PC-3 (cell line): Measurements from ENCODE around the gene SYDE1. TPM values are rescaled to one million over a fixed set of nuclear protein-coding genes. Genes with fewer than 3 reads are reported as not detected.
"Not testable (repeated sequence)": the region's sequence is repeated elsewhere in the genome, so short reads cannot be mapped to it uniquely, and the experiment has no call there.

Experiments
- ATAC-seq: fragments of 200-7000 bp; cut with Tn5 transposase; 2 replicates; pipeline ENCODE4 v1.9.1; 2020; ENCODE audit warnings: mild to moderate bottlenecking, moderate library complexity
- BruUV-seq: library from RNA; stranded (reverse); fragments of 400-500 nt; replicated peaks from 2 replicates; lab custom pipeline; 2021; lab: Mats Ljungman, UMichigan
- CTCF ChIA-PET: fragments of 300-600 bp; sonication (Branson Sonifier 250); formaldehyde crosslinking; loops from one replicate; lab custom pipeline; 2022; ENCODE audit warnings: antibody characterized with exemption; lab: Charles Lee
- POLR2A ChIA-PET: fragments of 300-600 bp; sonication (Branson Sonifier 250); formaldehyde crosslinking; loops from one replicate; lab custom pipeline; 2022; ENCODE audit warnings: antibody characterized with exemption; ENCODE audit not compliant: unreplicated experiment; lab: Charles Lee
- DNase-seq: peaks from one replicate; pipeline ENCODE4 v3.0.0-alpha.2; 2015
- H2AFZ ChIP-seq: fragments of 300-600 bp; sonication (generic); 2 replicates; pipeline ENCODE4 v1.6.0; 2016; ENCODE audit warnings: antibody characterized with exemption, low read length
- H3F3A ChIP-seq: fragments of 300-600 bp; sonication (generic); one replicate; pipeline ENCODE4 v1.6.0; 2017; ENCODE audit warnings: antibody characterized with exemption, low read length, control low read depth, mild to moderate bottlenecking; ENCODE audit not compliant: unreplicated experiment
- H3K27ac ChIP-seq: fragments of 300-600 bp; sonication (generic); 2 replicates; pipeline ENCODE4 v1.5.1; 2016; ENCODE audit warnings: mild to moderate bottlenecking, low read length
- H3K27me3 ChIP-seq: fragments of 300-600 bp; sonication (generic); 2 replicates; pipeline ENCODE4 v1.6.1; 2016; ENCODE audit warnings: low read length, mixed read lengths
- H3K36me3 ChIP-seq: fragments of 300-600 bp; sonication (generic); 2 replicates; pipeline ENCODE4 v1.6.1; 2016; ENCODE audit warnings: low read depth, mixed run types, low read length, mixed read lengths
- H3K4me1 ChIP-seq: fragments of 300-600 bp; sonication (generic); 2 replicates; pipeline ENCODE4 v1.5.1; 2016; ENCODE audit warnings: low read length; ENCODE audit not compliant: insufficient read depth
- H3K4me2 ChIP-seq: fragments of 300-600 bp; sonication (generic); 2 replicates; pipeline ENCODE4 v1.6.0; 2016; ENCODE audit warnings: low read length
- H3K4me3 ChIP-seq: fragments of 300-600 bp; sonication (generic); 2 replicates; pipeline ENCODE4 v1.5.1; 2016; ENCODE audit warnings: mild to moderate bottlenecking, low read length, mixed read lengths
- H3K79me2 ChIP-seq: fragments of 300-600 bp; sonication (generic); 2 replicates; pipeline ENCODE4 v1.6.1; 2017; ENCODE audit warnings: low read length, mixed read lengths
- H3K9ac ChIP-seq: fragments of 300-600 bp; sonication (generic); 2 replicates; pipeline ENCODE4 v1.6.0; 2016; ENCODE audit warnings: mild to moderate bottlenecking, low read length
- H3K9me2 ChIP-seq: fragments of 300-600 bp; sonication (generic); replicated peaks from 2 replicates; pipeline ENCODE4 v1.6.1; 2016; ENCODE audit warnings: mixed run types, low read length, mixed read lengths
- H3K9me3 ChIP-seq: fragments of 300-600 bp; sonication (generic); 2 replicates; pipeline ENCODE4 v1.6.1; 2016; ENCODE audit warnings: low read length, mixed read lengths
- H4K20me1 ChIP-seq: fragments of 300-600 bp; sonication (generic); 2 replicates; pipeline ENCODE4 v1.6.1; 2016; ENCODE audit warnings: low read length, mixed read lengths
- CTCF ChIP-seq: fragments of 300-600 bp; sonication (generic); conservative IDR thresholded peaks from 2 replicates; pipeline ENCODE4 v1.5.1; 2017; ENCODE audit warnings: antibody characterized with exemption, low read depth, mild to moderate bottlenecking, low read length
- EZH2 ChIP-seq: fragments of 300-600 bp; sonication (generic); IDR thresholded peaks from one replicate; pipeline ENCODE4 v1.6.1; 2017; ENCODE audit warnings: antibody characterized with exemption, mild to moderate bottlenecking, low read length; ENCODE audit not compliant: unreplicated experiment
- EZH2phosphoT487 ChIP-seq: fragments of 300-600 bp; sonication (generic); IDR thresholded peaks from 2 replicates; pipeline ENCODE4 v1.6.1; 2018; ENCODE audit warnings: mild to moderate bottlenecking, antibody characterized with exemption, low read length, borderline replicate concordance
- intact Hi-C: fragments of 100-400 bp; cut with micrococcal nuclease; formaldehyde crosslinking; loops from 2 replicates; pipeline ENCODE4 v1.9.0; 2023
- total RNA-seq: library from RNA; depleted of rRNA; stranded (reverse); fragments of >200 nt; gene quantifications from 2 replicates; pipeline ENCODE4 v1.2.3, GENCODE V29; 2014

The SYDE1 gene
- total RNA-seq, 1 experiment from 2014 or later: 13.8 TPM

- no peak overlapping the region for H3K27ac ChIP-seq
- no TSS peak for BruUV-seq
These were observed 31.4 kb upstream of the SYDE1 start for GRCh38 chr19:15075806-15076205.

GRCh38 chr19:15080002-15080401, 27.2 kb upstream of the SYDE1 start:
- ATAC-seq, CTCF ChIA-PET, H3K36me3 ChIP-seq: not testable (repeated sequence)

More at GRCh38 chr19:15075806-15076205, 31.4 kb upstream of the SYDE1 start:
- Histone ChIP-seq H3K9me3 (no peaks in the 10 kb centered on the region), H3K9ac (no peak overlapping the region), H3K4me1 (peaks cover 28% of the 10 kb centered on the region), H3K36me3 (no peaks in the 10 kb centered on the region), H3K27me3 (no peaks in the 10 kb centered on the region), H3F3A (no peaks in the 10 kb centered on the region), H3K4me3 (no peak overlapping the region), H2AFZ (no peak overlapping the region), H3K4me2 (no peak overlapping the region), H4K20me1 (no peaks in the 10 kb centered on the region), H3K79me2 (no peaks in the 10 kb centered on the region), H3K9me2 (no peaks in the 10 kb centered on the region)
- DNase-seq (no peak), ATAC-seq (no peak)
- intact Hi-C loops: loop anchor here (10.0 kb wide), 1 partner anchor 201 kb away; no protein-coding TSS in a partner anchor
- ChIA-PET CTCF (interaction anchor here (0.5 kb wide), 1 partner anchor 16 kb away, joined by 16 read pairs; no protein-coding TSS in a partner anchor), POLR2A (no interaction called here)
- TF ChIP-seq CTCF (no peak), EZH2 (no peak), EZH2phosphoT487 (no peak)

GRCh38 chr19:15081911-15082310, 25.3 kb upstream of the SYDE1 start, which contains the start of gene OR1I1:
Gene OR1I1, plus strand, starts transcription at chr19:15082211. Its CDS starts 4,855 bp downstream, at chr19:15087066.
- Histone ChIP-seq H3K9me3 (no peaks in the 10 kb centered on the region), H3K4me2 (no peak within 1 kb of the TSS), H3K27ac (no peak within 1 kb of the TSS), H3K4me3 (no peak within 1 kb of the TSS), H3K9ac (no peak within 1 kb of the TSS), H3F3A (no peaks in the 10 kb centered on the region), H2AFZ (no peak within 1 kb of the TSS), H4K20me1 (no peaks in the 10 kb centered on the region), H3K36me3 (no peaks in the 10 kb centered on the region), H3K4me1 (no peaks in the 10 kb centered on the region), H3K79me2 (no peaks in the 10 kb centered on the region), H3K9me2 (no peaks in the 10 kb centered on the region), H3K27me3 (peaks cover 15% of the 10 kb centered on the region)
- no peak for TF ChIP-seq CTCF
- TF ChIP-seq EZH2: no peak
- no peak for TF ChIP-seq EZH2phosphoT487
- intact Hi-C loops: no loop called here
- POLR2A ChIA-PET: no interaction called here
- no peak for DNase-seq
- ATAC-seq: no peak
- CTCF ChIA-PET: no interaction called here
- no TSS peak for BruUV-seq

More at GRCh38 chr19:15080002-15080401, 27.2 kb upstream of the SYDE1 start:
- H3K9ac ChIP-seq, H3K4me2 ChIP-seq, H3K27ac ChIP-seq, H3K9me2 ChIP-seq, POLR2A ChIA-PET, H2AFZ ChIP-seq, H3K4me1 ChIP-seq, intact Hi-C loops, H3F3A ChIP-seq, H3K27me3 ChIP-seq, H4K20me1 ChIP-seq, H3K4me3 ChIP-seq, H3K79me2 ChIP-seq, H3K9me3 ChIP-seq, BruUV-seq: not testable (repeated sequence)
- peak; percentile 54 for DNase-seq
